GM19023 (cell line): ENCODE measurements around the gene UBE2I.
A peak's percentile ranks its signal among the peaks of the same experiment; 100 is the strongest.

Experiments used
- ATAC-seq: cut with Tn5 transposase; IDR thresholded peaks from one replicate; pipeline ENCODE4 v1.9.1; 2021; ENCODE audit warnings: mild to moderate bottlenecking, moderate library complexity; ENCODE audit not compliant: unreplicated experiment

UBE2I gene

DNA sequence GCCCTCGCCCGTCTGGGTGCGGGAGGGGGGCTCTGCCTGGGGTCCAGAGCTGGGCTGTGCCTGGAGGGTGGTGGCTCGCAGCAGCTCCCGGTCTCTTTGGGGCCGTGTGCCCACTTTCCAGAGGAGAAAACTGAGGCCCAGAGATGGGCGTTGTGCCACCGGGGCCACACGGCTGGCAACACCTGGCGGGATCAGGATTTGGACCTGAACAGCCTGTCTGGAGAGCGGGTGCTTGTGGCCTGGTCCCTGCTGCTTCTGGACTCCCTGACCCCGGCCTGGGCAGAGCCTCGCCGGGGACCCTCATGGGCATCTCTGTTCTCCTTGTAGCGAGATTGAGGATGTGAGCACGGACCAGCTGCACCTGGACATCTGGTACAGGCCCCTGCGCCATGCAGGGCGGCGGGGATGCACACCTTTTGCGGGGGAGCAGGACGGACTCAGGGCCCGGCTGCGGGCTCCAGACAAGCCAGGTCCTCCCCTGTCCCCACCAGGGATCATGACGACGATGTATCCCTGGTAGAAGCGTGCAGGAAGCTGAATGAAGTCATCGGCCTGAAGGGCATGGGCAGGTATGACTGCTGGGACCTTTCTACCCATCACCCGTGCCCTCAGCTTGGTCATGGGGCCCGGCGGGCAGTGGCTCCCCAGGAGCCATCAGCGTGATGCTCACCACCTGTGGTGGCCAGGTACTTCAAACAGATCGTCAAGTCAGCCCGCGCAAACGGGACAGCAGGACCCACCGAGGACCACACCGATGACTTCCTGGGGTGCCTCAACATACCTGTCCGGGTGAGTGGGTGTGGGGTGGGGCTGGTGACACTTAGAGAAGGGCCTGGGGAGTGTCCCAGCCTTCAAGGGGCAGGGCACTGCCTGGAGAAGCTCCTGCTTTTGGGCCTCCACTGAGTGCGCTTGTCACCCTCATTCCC, 32.3 kb downstream of the UBE2I start:
- no peak for ATAC-seq

DNA sequence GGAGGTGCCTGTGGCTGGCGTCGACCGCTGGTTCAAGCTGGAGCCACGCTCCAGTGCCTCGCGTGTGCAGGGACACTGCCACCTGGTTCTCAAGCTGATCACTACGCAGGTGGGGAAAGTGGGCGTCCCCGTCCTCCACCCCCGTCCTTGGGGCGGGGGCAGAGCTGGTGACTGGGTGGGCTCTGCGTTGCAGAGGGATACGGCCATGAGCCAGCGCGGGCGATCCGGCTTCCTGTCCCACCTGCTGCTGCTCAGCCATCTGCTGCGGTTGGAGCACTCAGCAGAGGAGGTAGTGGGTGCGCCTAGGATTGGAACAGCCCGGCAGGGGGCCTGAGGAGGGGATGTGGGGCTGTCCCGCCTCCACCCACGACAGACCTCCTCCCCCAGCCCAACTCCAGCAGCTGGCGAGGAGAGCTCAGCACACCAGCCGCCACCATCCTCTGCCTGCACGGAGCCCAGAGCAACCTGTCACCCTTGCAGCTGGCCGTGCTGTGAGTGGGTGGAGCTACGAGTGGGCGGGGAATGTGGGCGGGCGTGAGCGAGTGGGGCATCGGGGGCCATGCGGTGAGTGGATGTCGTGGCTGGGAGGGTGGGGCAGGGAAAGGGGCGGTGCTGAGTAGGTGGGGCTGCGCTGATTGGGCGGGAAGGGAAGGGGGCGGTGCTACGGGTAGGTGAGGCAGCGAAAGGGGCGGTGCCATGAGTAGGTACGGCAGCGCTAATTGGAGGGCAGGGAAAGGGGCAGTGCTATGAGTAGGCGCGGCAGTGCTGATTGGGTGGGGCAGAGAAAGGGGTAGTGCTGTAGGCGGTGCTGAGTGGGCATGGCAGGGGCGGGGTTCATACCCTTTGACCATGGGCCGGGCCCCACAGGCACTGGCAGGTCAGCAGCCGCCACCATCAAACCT, 33.3 kb downstream of the UBE2I start:
- peak; percentile 91 for ATAC-seq

- ATAC-seq = no peak
These were observed 34.2 kb downstream of the UBE2I start for GRCh38 chr16:1343428-1344242.

DNA sequence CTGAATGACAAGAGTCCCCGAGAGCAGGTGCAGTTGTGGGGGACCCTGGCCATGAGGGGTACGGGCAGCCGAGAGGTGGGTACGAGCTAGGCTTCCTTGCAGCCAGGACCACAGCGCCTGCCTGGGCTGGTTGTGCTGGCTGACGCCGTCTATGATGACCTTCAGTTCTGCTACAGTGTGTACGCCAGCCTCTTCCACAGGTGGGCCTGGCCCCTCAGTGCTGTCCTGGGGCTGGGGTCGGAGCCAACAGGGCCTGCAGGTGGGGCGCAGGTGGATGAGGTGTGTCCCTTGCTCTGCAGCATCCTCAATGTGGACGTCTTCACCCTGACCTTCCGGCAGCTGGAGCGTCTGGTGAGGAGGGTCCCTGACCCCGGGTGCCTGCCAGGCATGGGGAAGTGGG, 35.1 kb downstream of the UBE2I start:
- no peak for ATAC-seq

DNA sequence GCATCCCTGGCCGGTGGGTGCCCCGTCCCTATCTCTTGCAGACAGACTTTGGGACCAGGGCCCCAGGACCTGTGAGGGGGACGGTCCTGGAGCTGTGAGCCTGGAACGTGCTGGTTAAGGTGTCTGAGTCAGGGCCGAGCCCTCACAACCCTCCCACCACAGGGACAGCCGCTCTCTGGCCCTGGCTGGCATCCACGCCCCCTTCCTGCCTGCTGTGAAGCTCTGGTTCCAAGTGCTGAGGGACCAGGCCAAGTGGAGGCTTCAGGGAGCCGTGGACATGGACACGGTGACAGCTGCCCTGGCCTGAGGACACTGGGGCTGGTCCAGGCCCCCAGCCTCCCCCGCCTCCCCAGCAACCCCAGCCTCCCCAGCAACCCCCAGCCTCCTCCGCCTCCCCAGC, 35.7 kb downstream of the UBE2I start:
- ATAC-seq = no peak

DNA sequence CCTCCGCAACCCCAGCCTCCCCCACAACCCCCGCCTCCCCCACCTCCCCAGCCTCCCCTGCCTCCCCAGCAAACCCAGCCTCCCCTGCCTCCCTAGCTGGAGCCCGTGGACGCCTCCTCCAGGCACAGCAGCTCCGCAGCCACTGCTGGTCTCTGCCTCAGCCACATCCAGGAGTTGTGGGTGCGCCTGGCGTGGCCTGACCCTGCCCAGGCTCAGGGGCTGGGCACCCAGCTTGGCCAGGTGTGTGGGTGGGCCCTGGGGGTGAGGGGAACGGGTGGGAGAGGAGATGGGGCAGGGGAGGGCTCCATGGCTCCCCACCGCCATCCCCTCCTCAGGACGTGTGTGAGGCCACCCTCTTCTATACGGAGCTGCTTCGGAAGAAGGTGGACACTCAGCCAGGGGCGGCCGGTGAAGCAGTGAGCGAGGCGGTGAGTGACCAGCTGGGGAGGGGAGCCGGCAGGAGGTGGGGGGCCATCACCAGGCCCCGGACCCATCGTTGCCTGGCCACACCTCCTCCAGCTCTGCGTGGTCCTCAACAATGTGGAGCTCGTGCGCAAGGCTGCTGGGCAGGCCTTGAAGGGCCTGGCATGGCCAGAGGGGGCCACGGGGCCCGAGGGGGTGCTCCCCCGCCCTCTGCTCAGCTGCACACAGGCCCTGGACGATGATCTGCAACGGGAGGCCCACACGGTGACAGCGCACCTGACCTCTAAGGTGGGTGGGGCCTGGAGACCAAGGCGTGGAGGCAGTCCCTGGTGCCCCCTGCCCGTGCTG, 36.4 kb downstream of the UBE2I start:
- ATAC-seq = no peak

- no peak for ATAC-seq
These were observed 37.2 kb downstream of the UBE2I start for GRCh38 chr16:1346422-1347285.

- no peak for ATAC-seq
These were observed 37.9 kb downstream of the UBE2I start for GRCh38 chr16:1347286-1347855.

DNA sequence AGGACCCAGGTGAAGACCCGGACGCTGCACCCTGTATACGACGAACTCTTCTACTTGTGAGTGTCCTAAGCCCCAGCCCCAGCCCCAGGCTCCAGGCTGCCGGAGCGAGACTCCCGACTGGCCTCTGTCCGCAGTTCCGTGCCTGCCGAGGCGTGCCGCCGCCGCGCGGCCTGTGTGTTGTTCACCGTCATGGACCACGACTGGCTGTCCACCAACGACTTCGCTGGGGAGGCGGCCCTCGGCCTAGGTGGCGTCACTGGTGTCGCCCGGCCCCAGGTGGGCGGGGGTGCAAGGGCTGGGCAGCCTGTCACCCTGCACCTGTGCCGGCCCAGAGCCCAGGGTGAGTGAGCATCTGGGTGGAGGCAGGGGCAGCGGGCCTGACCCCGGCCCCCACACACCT, 38.5 kb downstream of the UBE2I start:
- ATAC-seq = no peak

DNA sequence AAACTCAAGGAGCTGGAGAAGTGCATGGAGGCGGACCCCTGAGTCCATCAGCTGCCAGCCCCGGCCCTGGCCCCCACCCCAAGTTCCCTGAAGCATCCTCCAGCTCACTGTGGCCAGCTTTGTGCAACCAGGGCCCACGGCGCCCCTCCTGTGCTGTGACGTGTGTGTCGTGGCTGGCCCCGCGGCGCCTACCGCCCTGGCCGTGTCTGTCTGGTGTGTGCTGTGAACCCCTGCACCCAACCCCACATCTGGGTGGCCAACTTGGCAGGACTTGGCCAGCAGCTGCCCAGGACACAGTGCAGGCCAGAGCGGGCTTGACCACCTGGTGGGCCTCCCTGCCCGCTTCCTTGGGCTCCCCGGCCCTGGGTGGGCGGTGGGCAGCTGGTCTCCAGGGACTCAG, 39.0 kb downstream of the UBE2I start:
- no peak for ATAC-seq

- no peak for ATAC-seq
These were observed 39.5 kb downstream of the UBE2I start for GRCh38 chr16:1348926-1349325.

GRCh38 chr16:1349351-1349750, 39.9 kb downstream of the UBE2I start:
- ATAC-seq = no peak

- no peak for ATAC-seq
These were observed 40.5 kb downstream of the UBE2I start for GRCh38 chr16:1349951-1350350.

GRCh38 chr16:1350691-1351090, 41.3 kb downstream of the UBE2I start:
- no peak for ATAC-seq

- peak; percentile 8 for ATAC-seq
These were observed 41.8 kb downstream of the UBE2I start for GRCh38 chr16:1351215-1351581.

DNA sequence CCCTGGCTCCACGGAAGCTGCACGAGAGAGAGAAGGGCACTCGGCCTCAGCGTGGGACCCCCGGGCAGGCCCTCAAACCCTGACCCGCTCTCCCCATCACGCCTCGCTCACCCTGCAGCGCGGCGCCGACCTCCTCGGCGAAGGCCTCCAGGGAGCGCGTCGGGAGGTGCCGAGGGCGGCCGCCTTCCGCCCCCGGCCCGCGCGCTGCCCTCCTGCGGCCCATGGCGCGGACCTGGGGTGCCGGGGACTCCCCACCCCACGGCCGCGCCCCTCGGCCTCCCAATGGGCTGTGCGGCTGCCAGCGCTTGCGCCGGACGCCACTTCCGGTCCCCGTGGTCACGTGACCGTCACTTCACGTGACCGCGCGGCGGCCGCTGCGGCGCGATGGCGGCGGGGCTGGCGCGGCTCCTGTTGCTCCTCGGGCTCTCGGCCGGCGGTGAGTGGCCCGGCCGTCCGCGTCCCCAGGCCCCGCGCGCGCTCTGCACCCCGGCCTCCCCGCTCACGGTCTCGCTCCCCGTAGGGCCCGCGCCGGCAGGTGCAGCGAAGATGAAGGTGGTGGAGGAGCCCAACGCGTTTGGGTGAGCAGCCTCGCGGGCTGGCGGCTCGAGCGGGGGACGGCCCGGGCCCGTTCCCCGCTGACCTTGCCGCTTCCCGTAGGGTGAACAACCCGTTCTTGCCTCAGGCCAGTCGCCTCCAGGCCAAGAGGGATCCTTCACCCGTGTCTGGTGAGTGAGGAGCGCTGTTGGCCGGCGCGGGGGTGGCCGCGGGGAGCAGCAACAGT, 42.3 kb downstream of the UBE2I start, which contains the start of the genes GNPTG and TSR3:
Gene GNPTG, plus strand, starts transcription at position 350 of the 781 bp plus-strand sequence. Its CDS starts 35 bp downstream, at position 385.
Gene TSR3, minus strand, starts transcription at position 297 of the 781 bp plus-strand sequence. Its CDS starts 74 bp downstream, at position 223.
- ATAC-seq = peak; percentile 71

DNA sequence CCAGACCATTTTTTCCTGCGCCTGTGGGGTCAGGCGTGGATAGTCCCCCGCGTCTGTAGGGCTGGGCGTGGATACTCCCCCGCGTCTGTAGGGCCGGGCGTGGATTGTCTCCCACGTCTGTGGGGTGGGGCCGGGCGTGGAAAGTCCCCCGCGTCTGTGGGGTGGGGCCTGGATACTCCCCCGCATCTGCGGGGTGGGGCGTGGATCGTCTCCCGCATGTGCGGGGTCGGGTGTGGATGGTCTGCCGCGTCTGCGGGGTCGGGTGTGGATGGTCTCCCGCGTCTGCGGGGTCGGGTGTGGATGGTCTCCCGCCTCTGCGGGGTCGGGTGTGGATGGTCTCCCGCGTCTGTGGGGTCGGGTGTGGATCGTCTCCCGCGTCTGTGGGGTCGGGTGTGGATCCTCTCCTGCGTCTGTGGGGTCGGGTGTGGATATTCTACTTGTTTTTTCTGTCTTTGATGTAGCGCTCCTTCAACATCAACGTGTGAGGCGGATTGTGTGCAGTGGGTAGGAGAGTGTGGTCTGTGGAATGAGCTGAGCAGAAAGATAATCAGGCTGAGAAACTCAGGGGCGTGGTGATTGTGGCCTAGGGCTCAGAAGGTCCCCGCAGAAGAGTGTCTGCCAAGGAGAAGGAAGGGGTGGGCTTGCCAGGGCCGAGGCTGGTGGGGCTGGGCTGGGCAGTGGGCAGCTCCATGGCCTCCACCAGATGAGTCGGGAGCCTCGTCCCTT, 45.5 kb downstream of the UBE2I start:
- ATAC-seq = no peak
